A549 (cell line): ENCODE data around the gene APOC3. TPM values are rescaled to one million over a fixed set of nuclear protein-coding genes. Genes with fewer than 3 reads are reported as not detected.

Experiments used
- ATAC-seq, 2 experiments: fragments of 200-7000 bp in 1 of 2; fragments of >200 bp in 1 of 2; cut with Nextera tagmentation in 1 of 2; cut with Tn5 transposase in 1 of 2; 3 replicates each; pipeline versions ENCODE4 v1.8.0 to v1.9.1; 2018 to 2020; ENCODE audit warnings: mild to moderate bottlenecking in 1 of 2, moderate library complexity in 1 of 2
- CTCF ChIA-PET: fragments of 300-600 bp; sonication (Branson Sonifier 250); formaldehyde crosslinking; extraction: SDS; loops from one replicate; lab custom pipeline; 2021; ENCODE audit warnings: antibody characterized with exemption, inconsistent platforms; lab: Yijun Ruan, JAX
- POLR2A ChIA-PET: fragments of 350-600 bp; formaldehyde crosslinking; extraction: SDS; loops from one replicate; lab custom pipeline; 2021; ENCODE audit warnings: antibody characterized with exemption, inconsistent platforms; lab: Yijun Ruan, JAX
- DNase-seq, 2 experiments: peaks; one replicate each; pipeline versions ENCODE4 v3.0.0 to v3.0.0-alpha.2; 2011 to 2016; ENCODE audit warnings: low read depth in 1 of 2, low spot score in 1 of 2
- FAIRE-seq: peaks from 2 replicates; lab custom pipeline; 2011; peaks lifted over from hg19 to GRCh38; lab: Jason Lieb, UNC
- H3K27ac ChIP-seq, 2 experiments: fragments of >200 bp; sonication (Bioruptor Twin); formaldehyde crosslinking; 3 replicates each; pipeline ENCODE4 v1.5.1; 2016 to 2017
- H3K4me1 ChIP-seq: fragments of >200 bp; sonication (Bioruptor Twin); formaldehyde crosslinking; 3 replicates; pipeline ENCODE4 v1.6.1; 2016
- H3K4me2 ChIP-seq: fragments of >200 bp; sonication (Bioruptor Twin); formaldehyde crosslinking; 3 replicates; pipeline ENCODE4 v1.6.1; 2016
- H3K4me3 ChIP-seq: fragments of >200 bp; sonication (Bioruptor Twin); formaldehyde crosslinking; 3 replicates; pipeline ENCODE4 v1.5.1; 2016
- H3K9me3 ChIP-seq: fragments of >200 bp; sonication (Bioruptor Twin); formaldehyde crosslinking; 3 replicates; pipeline ENCODE4 v1.6.1; 2016
- CEBPB ChIP-seq, 2 experiments: fragments of >200 bp in 1 of 2; sonication (Bioruptor Twin) in 1 of 2; formaldehyde crosslinking in 1 of 2; IDR thresholded peaks; 2 replicates each; pipeline ENCODE4 v1.6.1; 2012 to 2016
- CHD2 ChIP-seq: fragments of 150-350 bp; IDR thresholded peaks from 2 replicates; pipeline ENCODE4 v1.6.1; 2014; ENCODE audit warnings: low read length; ENCODE audit not compliant: partially characterized antibody
- CHD4 ChIP-seq: fragments of 200-600 bp; sonication (generic); IDR thresholded peaks from 2 replicates; pipeline ENCODE4 v1.6.1; 2016; ENCODE audit warnings: antibody characterized with exemption, mild to moderate bottlenecking, borderline replicate concordance
- EHF ChIP-seq: fragments of 250-450 bp; sonication (Bioruptor Pico); IDR thresholded peaks from 2 replicates; pipeline ENCODE4 v1.5.0; 2020; ENCODE audit warnings: mild to moderate bottlenecking
- ESRRA ChIP-seq: fragments of 150-350 bp; IDR thresholded peaks from 2 replicates; pipeline ENCODE4 v1.6.1; 2014; ENCODE audit warnings: mild to moderate bottlenecking, low read length, borderline replicate concordance
- FOXS1 ChIP-seq: fragments of 250-450 bp; sonication (Bioruptor Pico); IDR thresholded peaks from 2 replicates; pipeline ENCODE4 v1.5.0; 2020; ENCODE audit warnings: mild to moderate bottlenecking, moderate library complexity
- HOXA7 ChIP-seq: fragments of 250-450 bp; sonication (Bioruptor Pico); IDR thresholded peaks from 2 replicates; pipeline ENCODE4 v1.5.0; 2020; ENCODE audit warnings: mild to moderate bottlenecking, moderate library complexity
- JUNB ChIP-seq: fragments of >200 bp; sonication (Bioruptor Twin); formaldehyde crosslinking; IDR thresholded peaks from 2 replicates; pipeline ENCODE4 v1.6.1; 2016
- KDM5A ChIP-seq: fragments of 200-600 bp; sonication (generic); IDR thresholded peaks from 2 replicates; pipeline ENCODE4 v1.6.1; 2016; ENCODE audit warnings: antibody characterized with exemption, mild to moderate bottlenecking
- MAFK ChIP-seq: fragments of 450-650 bp; IDR thresholded peaks from 2 replicates; pipeline ENCODE4 v1.6.1; 2014; ENCODE audit not compliant: partially characterized antibody
- MAZ ChIP-seq: fragments of 150-350 bp; IDR thresholded peaks from 2 replicates; pipeline ENCODE4 v1.6.1; 2014; ENCODE audit warnings: antibody characterized with exemption, low read depth, low read length, borderline replicate concordance
- MYC ChIP-seq: IDR thresholded peaks from 2 replicates; pipeline ENCODE4 v1.6.1; 2012; ENCODE audit warnings: mild to moderate bottlenecking, inconsistent platforms, low read length, improper control_type of control experiment, borderline replicate concordance
- NR3C1 ChIP-seq: fragments of >200 bp; sonication (Bioruptor Twin); formaldehyde crosslinking; IDR thresholded peaks from 3 replicates; pipeline ENCODE4 v1.6.1; 2017
- PHF8 ChIP-seq: fragments of 200-600 bp; sonication (generic); IDR thresholded peaks from 2 replicates; pipeline ENCODE4 v1.6.1; 2016; ENCODE audit warnings: low read depth, mild to moderate bottlenecking, antibody characterized with exemption, moderate library complexity, borderline replicate concordance
- POLR2AphosphoS2 ChIP-seq: conservative IDR thresholded peaks from 2 replicates; pipeline ENCODE4 v1.6.1; 2012; ENCODE audit warnings: low read length, improper control_type of control experiment, inconsistent platforms
- RAD21 ChIP-seq, 2 experiments: fragments of >200 bp in 1 of 2; sonication (Bioruptor Twin) in 1 of 2; formaldehyde crosslinking in 1 of 2; IDR thresholded peaks in 1 of 2; conservative IDR thresholded peaks in 1 of 2; 2 replicates in 1 of 2; 3 replicates in 1 of 2; pipeline ENCODE4 v1.6.1; 2012 to 2018; ENCODE audit warnings: inconsistent platforms in 1 of 2
- RARB ChIP-seq: fragments of 250-450 bp; sonication (Bioruptor Pico); IDR thresholded peaks from 2 replicates; pipeline ENCODE4 v1.8.0; 2021; ENCODE audit warnings: mild to moderate bottlenecking, moderate library complexity
- ZFP36 ChIP-seq: fragments of 450-650 bp; IDR thresholded peaks from 2 replicates; pipeline ENCODE4 v1.6.1; 2014; ENCODE audit warnings: borderline replicate concordance; ENCODE audit not compliant: partially characterized antibody
- WGBS: methylation state at CpG from one replicate; pipeline ENCODE4 v1.1.6; 2017; ENCODE audit errors: missing lambda C conversion rate; 5-methylcytosine and 5-hydroxymethylcytosine counted together
- polyA plus RNA-seq, 4 experiments: library from polyadenylated mRNA; depleted of rRNA in 3 of 4; stranded (reverse); fragments of >200 nt; fragmentation: RNase III in 1 of 4; extraction: RNeasy Plus Mini Kit Qiagen cat#74134 plus additional on column Dnase treatment in 1 of 4; gene quantifications; 2 replicates in 3 of 4; 3 replicates in 1 of 4; pipeline ENCODE4 v1.2.3, GENCODE V29; 2011 to 2017
- TF ChIP-seq, protein P1 (sequence below): fragments of 450-650 bp; IDR thresholded peaks from 2 replicates; pipeline ENCODE4 v1.6.1; 2014; ENCODE audit warnings: antibody characterized with exemption
- TF ChIP-seq, protein P2 (sequence below): fragments of >200 bp; sonication (Bioruptor Twin); formaldehyde crosslinking; IDR thresholded peaks from 3 replicates; pipeline ENCODE4 v1.5.1; 2016
- TF ChIP-seq, protein P3 (sequence below): fragments of >200 bp; sonication (Bioruptor Twin); formaldehyde crosslinking; IDR thresholded peaks from 3 replicates; pipeline ENCODE4 v1.6.1; 2016
- TF ChIP-seq, protein P4 (sequence below): fragments of 150-350 bp; IDR thresholded peaks from 2 replicates; pipeline ENCODE4 v1.6.1; 2014; ENCODE audit warnings: low read depth, mild to moderate bottlenecking, low read length
- TF ChIP-seq, protein P5 (sequence below): IDR thresholded peaks from 2 replicates; pipeline ENCODE4 v1.6.1; 2012
- TF ChIP-seq, protein P6 (sequence below): fragments of >200 bp; sonication (Bioruptor Twin); formaldehyde crosslinking; IDR thresholded peaks from 2 replicates; pipeline ENCODE4 v1.6.1; 2016

Gene APOC3
- polyA plus RNA-seq, 2 of the 4 experiments (the other 2 are of a cell fraction), result not detected

DNA sequence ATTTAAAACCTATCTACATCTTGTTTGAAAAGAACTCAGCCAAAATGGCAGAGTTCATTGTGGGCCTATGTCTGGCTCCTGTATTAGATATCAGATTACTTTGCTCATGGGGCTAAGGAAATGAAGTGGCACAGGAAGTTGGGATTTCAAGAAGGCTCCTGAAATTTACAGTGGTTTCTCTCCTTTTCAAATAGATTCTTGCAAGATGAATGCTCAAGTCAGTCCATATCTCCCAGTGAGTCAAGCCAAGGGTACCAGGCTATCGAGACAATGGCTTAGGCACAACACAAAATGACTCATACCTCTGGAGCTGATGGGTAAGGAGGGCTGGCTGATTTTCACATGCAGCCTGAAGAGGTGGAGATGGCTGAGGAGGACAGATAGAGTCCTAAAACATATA, 31.8 kb downstream of the APOC3 start:
- Histone ChIP-seq H3K27ac (no peak overlapping the region), H3K9me3 (no peaks in the 10 kb centered on the region), H3K4me2 (no peak overlapping the region), H3K4me1 (no peaks in the 10 kb centered on the region), H3K4me3 (no peak overlapping the region)
- WGBS, result 83% methylated on average over 1 of the region's 1 CpG
- no peak for DNase-seq
- ATAC-seq, result no peak
- ChIA-PET CTCF (interaction anchor here (1.0 kb wide), 1 partner anchor 22 kb away, joined by 5 read pairs; no protein-coding TSS in a partner anchor), POLR2A (no interaction called here)
- no peak for FAIRE-seq
- TF ChIP-seq MAZ (no peak), ZFP36 (no peak), NR3C1 (no peak)
- TF ChIP-seq, protein P1, sequence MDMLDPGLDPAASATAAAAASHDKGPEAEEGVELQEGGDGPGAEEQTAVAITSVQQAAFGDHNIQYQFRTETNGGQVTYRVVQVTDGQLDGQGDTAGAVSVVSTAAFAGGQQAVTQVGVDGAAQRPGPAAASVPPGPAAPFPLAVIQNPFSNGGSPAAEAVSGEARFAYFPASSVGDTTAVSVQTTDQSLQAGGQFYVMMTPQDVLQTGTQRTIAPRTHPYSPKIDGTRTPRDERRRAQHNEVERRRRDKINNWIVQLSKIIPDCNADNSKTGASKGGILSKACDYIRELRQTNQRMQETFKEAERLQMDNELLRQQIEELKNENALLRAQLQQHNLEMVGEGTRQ, result no peak
- TF ChIP-seq, protein P2, sequence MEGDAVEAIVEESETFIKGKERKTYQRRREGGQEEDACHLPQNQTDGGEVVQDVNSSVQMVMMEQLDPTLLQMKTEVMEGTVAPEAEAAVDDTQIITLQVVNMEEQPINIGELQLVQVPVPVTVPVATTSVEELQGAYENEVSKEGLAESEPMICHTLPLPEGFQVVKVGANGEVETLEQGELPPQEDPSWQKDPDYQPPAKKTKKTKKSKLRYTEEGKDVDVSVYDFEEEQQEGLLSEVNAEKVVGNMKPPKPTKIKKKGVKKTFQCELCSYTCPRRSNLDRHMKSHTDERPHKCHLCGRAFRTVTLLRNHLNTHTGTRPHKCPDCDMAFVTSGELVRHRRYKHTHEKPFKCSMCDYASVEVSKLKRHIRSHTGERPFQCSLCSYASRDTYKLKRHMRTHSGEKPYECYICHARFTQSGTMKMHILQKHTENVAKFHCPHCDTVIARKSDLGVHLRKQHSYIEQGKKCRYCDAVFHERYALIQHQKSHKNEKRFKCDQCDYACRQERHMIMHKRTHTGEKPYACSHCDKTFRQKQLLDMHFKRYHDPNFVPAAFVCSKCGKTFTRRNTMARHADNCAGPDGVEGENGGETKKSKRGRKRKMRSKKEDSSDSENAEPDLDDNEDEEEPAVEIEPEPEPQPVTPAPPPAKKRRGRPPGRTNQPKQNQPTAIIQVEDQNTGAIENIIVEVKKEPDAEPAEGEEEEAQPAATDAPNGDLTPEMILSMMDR, result no peak

DNA sequence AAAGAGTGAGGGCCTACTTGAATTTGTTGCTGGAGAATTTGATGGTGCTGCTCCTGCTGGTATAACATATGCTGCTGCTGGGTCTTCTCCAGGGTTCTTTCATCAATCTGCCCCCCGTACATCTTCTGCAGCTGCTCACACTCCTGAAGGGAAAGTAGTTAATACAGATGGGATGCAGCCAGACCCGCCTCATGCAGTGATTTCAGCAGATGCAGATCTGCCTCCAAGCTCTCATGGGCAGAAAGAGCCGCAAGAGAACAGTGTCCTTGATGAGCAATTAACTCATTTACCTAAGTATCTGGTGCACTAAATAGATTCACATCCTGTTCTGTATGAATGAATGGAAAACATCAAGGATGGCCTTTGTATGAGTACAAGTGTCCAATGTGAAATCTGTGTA, 32.5 kb downstream of the APOC3 start:
- Histone ChIP-seq H3K9me3 (no peaks in the 10 kb centered on the region), H3K27ac (no peak overlapping the region), H3K4me1 (no peaks in the 10 kb centered on the region), H3K4me2 (no peak overlapping the region), H3K4me3 (no peak overlapping the region)
- WGBS, result 92% methylated on average over 3 of the region's 3 CpGs
- CTCF ChIA-PET, result interaction anchor here (1.2 to 2.5 kb wide), 2 partner anchors 26 to 243 kb away, joined by 3 to 17 read pairs; no protein-coding TSS in a partner anchor
- ATAC-seq, result no peak
- TF ChIP-seq RAD21 (conservative IDR thresholded peaks at IDR 0.05 in 1 of 2, IDR thresholded peaks at IDR 0.05 in 1 of 2), result no peak
- no peak for TF ChIP-seq EHF (CRISPR knock-in tag)
- no peak for TF ChIP-seq CEBPB (IDR thresholded peaks at IDR 0.05)
- no peak for TF ChIP-seq KDM5A
- no peak for TF ChIP-seq FOXS1
- no peak for TF ChIP-seq RARB (CRISPR knock-in tag)
- no peak for TF ChIP-seq ESRRA
- TF ChIP-seq CHD2, result no peak
- TF ChIP-seq, protein P3, sequence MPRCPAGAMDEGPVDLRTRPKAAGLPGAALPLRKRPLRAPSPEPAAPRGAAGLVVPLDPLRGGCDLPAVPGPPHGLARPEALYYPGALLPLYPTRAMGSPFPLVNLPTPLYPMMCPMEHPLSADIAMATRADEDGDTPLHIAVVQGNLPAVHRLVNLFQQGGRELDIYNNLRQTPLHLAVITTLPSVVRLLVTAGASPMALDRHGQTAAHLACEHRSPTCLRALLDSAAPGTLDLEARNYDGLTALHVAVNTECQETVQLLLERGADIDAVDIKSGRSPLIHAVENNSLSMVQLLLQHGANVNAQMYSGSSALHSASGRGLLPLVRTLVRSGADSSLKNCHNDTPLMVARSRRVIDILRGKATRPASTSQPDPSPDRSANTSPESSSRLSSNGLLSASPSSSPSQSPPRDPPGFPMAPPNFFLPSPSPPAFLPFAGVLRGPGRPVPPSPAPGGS, result no peak
- no peak for TF ChIP-seq MAFK
- TF ChIP-seq, protein P4, sequence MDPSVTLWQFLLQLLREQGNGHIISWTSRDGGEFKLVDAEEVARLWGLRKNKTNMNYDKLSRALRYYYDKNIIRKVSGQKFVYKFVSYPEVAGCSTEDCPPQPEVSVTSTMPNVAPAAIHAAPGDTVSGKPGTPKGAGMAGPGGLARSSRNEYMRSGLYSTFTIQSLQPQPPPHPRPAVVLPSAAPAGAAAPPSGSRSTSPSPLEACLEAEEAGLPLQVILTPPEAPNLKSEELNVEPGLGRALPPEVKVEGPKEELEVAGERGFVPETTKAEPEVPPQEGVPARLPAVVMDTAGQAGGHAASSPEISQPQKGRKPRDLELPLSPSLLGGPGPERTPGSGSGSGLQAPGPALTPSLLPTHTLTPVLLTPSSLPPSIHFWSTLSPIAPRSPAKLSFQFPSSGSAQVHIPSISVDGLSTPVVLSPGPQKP, result no peak
- no peak for TF ChIP-seq HOXA7 (CRISPR knock-in tag)
- TF ChIP-seq, protein P5, sequence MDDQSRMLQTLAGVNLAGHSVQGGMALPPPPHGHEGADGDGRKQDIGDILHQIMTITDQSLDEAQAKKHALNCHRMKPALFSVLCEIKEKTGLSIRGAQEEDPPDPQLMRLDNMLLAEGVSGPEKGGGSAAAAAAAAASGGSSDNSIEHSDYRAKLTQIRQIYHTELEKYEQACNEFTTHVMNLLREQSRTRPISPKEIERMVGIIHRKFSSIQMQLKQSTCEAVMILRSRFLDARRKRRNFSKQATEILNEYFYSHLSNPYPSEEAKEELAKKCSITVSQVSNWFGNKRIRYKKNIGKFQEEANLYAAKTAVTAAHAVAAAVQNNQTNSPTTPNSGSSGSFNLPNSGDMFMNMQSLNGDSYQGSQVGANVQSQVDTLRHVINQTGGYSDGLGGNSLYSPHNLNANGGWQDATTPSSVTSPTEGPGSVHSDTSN, result no peak
- POLR2A ChIA-PET, result no interaction called here
- FAIRE-seq, result no peak
- DNase-seq, result no peak

DNA sequence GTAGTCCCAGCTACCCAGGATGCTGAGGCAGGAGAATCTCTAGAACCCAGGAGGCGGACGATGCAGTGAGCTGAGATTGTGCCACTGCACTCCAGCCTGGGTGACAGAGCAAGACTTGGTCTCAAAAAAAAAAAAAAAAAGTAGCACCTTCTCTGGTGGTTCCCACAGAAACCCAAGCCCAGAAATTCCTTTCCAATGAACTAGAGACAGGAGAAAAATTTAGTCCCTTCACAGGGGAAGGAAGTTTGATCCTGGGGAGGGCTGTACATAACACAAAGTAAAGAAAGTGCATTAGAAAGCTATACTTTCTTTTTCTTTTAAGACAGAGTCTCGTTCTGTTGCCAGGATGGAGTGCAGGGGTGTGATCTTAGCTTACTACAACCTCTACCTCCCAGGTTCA, 33.2 kb downstream of the APOC3 start:
- H3K4me3 ChIP-seq, result no peak overlapping the region
- CTCF ChIA-PET, result interaction anchor here (0.9 to 2.5 kb wide), 5 partner anchors 11 to 364 kb away, joined by 3 to 17 read pairs (median 3); no protein-coding TSS in a partner anchor
- ATAC-seq, result no peak
- TF ChIP-seq, protein P2, result no peak
- TF ChIP-seq, protein P5, result no peak
- TF ChIP-seq CHD4, result no peak
- TF ChIP-seq, protein P6, sequence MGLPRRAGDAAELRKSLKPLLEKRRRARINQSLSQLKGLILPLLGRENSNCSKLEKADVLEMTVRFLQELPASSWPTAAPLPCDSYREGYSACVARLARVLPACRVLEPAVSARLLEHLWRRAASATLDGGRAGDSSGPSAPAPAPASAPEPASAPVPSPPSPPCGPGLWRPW, result no peak
- TF ChIP-seq MYC, result no peak
- TF ChIP-seq CEBPB (IDR thresholded peaks at IDR 0.05), result no peak
- TF ChIP-seq POLR2AphosphoS2, result no peak
- no peak for TF ChIP-seq JUNB
- no peak for TF ChIP-seq PHF8
- TF ChIP-seq, all 56 proteins: peak for 0
- DNase-seq (no peak), FAIRE-seq (no peak)
- no peak overlapping the region for H3K4me2 ChIP-seq
- 89% methylated on average over 3 of the region's 3 CpGs for WGBS
- POLR2A ChIA-PET, result no interaction called here
- no peaks in the 10 kb centered on the region for H3K4me1 ChIP-seq
- no peaks in the 10 kb centered on the region for H3K9me3 ChIP-seq
- no peak overlapping the region for H3K27ac ChIP-seq
